IMR-90 (cell line): ENCODE measurements around the gene TLNRD1. TPM values are rescaled to one million over a fixed set of nuclear protein-coding genes. Genes with fewer than 3 reads are reported as not detected.

Source experiments
- microRNA-seq, 2 experiments: library from miRNA; stranded (forward) in 1 of 2; unstranded in 1 of 2; fragments of 10-50 nt in 1 of 2; fragments of <30 nt in 1 of 2; gene quantifications in 1 of 2; microRNA quantifications in 1 of 2; one replicate each; pipeline versions ENCODE3 to v1.1.0; 2013 to 2020; ENCODE audit not compliant: insufficient read depth in 1 of 2, insufficient read length in 1 of 2, unreplicated experiment in 1 of 2
- polyA plus RNA-seq, 3 experiments: library from polyadenylated mRNA; depleted of rRNA; stranded (reverse); fragments of >200 nt; gene quantifications; 2 replicates each; pipeline ENCODE4 v1.2.3, GENCODE V29; 2012; ENCODE audit warnings: low replicate concordance in 1 of 3
- small RNA-seq, 5 experiments: library from RNA; depleted of rRNA; stranded (forward); fragments of <200 nt; gene quantifications; one replicate each; pipeline ENCODE3, GENCODE V24; 2012
- total RNA-seq: library from RNA; depleted of rRNA; stranded (reverse); fragments of >200 nt; gene quantifications from 2 replicates; pipeline ENCODE4 v1.2.3, GENCODE V29; 2012; rRNA removed

TLNRD1 gene
- total and polyA plus RNA-seq, 2 of the 4 experiments (the other 2 are of a cell fraction) = 2.2 to 6.8 TPM

Small RNA genes lying within 50 kb of the gene (microRNA-seq; reads per million reads assigned to microRNA genes)
- 0 reads per million in 2 experiments for gene MIR4514

Small RNA genes lying within 50 kb of the gene (small RNA-seq; reads per million reads assigned to genes)
- gene MIR4514 = 0 reads per million in 5 experiments

Other genes starting within 250 kb of the TLNRD1 start
- gene CEMIP, start 221.6 kb upstream of the TLNRD1 start, total RNA-seq = 51.9 and 63.8 TPM in 2 replicates
- 66.9 and 78.0 TPM in 2 replicates for gene CEMIP, start 221.6 kb upstream of the TLNRD1 start, polyA plus RNA-seq (2012; rRNA removed)
- 10.0 and 15.3 TPM in 2 replicates for gene MESD, start 11.1 kb upstream of the TLNRD1 start, total RNA-seq
- gene MESD, start 11.1 kb upstream of the TLNRD1 start, polyA plus RNA-seq (2012; rRNA removed) = 14.0 and 14.7 TPM in 2 replicates
- not detected in 2 replicates for gene CFAP161, start 133.3 kb downstream of the TLNRD1 start, total RNA-seq
- not detected in 2 replicates for gene CFAP161, start 133.3 kb downstream of the TLNRD1 start, polyA plus RNA-seq (2012; rRNA removed)
- under 0.01 and 0.18 TPM in 2 replicates for gene IL16, start 196.0 kb downstream of the TLNRD1 start, total RNA-seq
- 0.24 and 0.27 TPM in 2 replicates for gene IL16, start 196.0 kb downstream of the TLNRD1 start, polyA plus RNA-seq (2012; rRNA removed)